Activated CD8-positive, alpha-beta memory T cell treated with anti-CD3 and anti-CD28 coated beads for 36 hours (primary cell): Measurements from ENCODE around the gene CRTAC1. TPM values are rescaled to one million over a fixed set of nuclear protein-coding genes. Genes with fewer than 3 reads are reported as not detected.
"Not testable (repeated sequence)": the region's sequence is repeated elsewhere in the genome, so short reads cannot be mapped to it uniquely, and the experiment has no call there.

Experiments used
- CTCF ChIA-PET: fragments of 350-600 bp; sonication (Branson Sonifier 250); formaldehyde crosslinking; loops from one replicate; lab custom pipeline; 2021; ENCODE audit warnings: antibody characterized with exemption; lab: Charles Lee
- POLR2A ChIA-PET: fragments of 350-600 bp; sonication (Branson Sonifier 250); formaldehyde crosslinking; loops from one replicate; lab custom pipeline; 2021; ENCODE audit warnings: antibody characterized with exemption; lab: Charles Lee
- total RNA-seq, 2 experiments: library from RNA; stranded (reverse); gene quantifications; one replicate each; pipeline ENCODE4 v1.2.3, GENCODE V29; 2021

Gene CRTAC1
- total RNA-seq, 2 experiments from 2014 or later, result not detected

DNA sequence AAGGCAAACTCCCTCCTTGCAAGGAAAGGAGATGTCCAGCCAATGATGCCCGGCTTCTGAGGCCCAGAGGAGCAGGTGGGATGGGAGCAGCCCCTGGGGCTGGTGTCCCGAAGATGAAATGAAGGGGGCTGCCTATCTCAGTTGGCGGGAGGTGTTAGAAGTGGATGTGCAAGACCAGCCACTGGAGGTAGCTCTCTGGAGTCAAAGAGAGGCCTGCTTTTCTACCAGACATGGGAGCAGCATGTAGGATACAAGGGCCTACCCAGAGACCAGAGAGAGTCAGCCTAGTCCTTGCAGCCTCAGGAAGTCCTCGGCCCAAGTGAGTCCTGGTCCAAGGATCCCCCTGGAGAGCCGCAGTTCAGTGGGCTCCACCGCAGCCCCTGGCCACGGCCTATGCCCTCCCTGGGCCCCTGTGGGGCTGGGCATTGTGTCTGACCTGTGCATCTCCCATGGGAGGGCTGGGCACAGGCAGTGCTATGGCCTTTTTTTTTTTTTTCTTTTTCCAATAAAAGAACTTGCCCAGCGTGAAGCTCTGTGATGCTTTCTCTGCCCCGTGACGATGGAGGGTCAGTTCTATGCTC is 163.1 kb downstream of the CRTAC1 start:
- POLR2A ChIA-PET, result interaction anchor here (0.7 kb wide), 1 partner anchor 74 kb away, joined by 9 read pairs; no protein-coding TSS in a partner anchor
- CTCF ChIA-PET, result interaction anchor here (2.7 to 3.8 kb wide), 2 partner anchors 8 to 74 kb away, joined by 23 to 83 read pairs; no protein-coding TSS in a partner anchor

DNA sequence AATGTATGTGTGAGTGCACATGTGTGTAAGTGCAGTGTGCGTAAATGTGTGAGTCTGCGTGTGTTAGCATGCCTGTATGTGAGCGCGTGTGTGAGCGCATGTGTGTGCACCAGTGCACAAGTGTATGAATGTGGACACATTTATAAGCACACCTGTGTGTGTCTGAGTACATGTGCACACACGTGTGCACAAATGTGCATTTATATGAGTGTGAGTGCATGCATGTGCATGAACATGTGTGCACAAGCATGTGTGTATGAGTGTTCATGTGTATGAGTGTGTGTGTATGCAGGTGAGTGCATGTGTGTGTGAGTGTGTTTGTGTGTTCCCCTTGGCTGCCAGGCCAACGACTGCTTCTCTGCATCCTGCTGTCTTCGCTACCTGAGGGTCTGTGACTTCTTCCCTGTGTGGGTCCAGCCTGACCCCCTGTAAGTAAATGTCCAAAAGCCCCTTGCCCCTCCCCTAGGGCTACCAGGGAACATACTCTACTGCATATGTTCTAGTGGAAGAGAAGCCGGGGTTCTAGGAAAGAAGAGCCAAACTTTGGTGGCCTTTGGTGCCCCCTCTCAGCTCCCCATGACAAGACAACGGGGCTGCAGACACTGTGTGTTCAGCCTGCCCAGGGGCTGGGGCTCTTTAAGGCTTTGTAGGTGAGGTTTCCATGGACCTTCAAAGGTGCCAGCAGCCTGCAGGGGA is 163.7 kb downstream of the CRTAC1 start:
- ChIA-PET CTCF (no interaction called here), POLR2A (no interaction called here)

DNA sequence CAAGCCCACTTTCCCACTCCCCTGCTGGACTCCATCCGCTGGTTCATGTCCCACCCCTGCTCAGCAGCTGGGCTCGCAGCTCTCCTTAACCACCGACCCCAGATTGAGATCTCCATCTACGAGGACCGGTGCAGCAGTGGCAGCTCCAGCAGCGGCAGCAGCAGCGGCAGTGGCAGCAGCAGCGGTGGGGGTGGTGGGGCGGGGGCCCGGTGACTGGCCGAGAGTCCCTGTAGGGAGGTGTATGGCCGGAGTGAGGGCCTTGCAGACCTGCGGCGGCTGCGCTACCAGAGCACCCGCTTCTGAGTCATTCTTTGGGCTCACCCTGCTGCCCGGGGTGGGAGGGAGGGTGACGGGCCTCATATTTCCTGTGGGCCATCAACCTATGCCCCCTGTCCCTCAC is 164.9 kb downstream of the CRTAC1 start:
- ChIA-PET POLR2A (no interaction called here), CTCF (interaction anchor here (1.6 kb wide), 1 partner anchor 73 kb away, joined by 5 read pairs; no protein-coding TSS in a partner anchor)

- POLR2A ChIA-PET, result no interaction called here
- CTCF ChIA-PET, result interaction anchor here (0.6 to 1.6 kb wide), 3 partner anchors 19 to 134 kb away, joined by 3 to 5 read pairs (median 3); no protein-coding TSS in a partner anchor
Observed at GRCh38 chr10:97863808-97864207, 166.6 kb downstream of the CRTAC1 start.

DNA sequence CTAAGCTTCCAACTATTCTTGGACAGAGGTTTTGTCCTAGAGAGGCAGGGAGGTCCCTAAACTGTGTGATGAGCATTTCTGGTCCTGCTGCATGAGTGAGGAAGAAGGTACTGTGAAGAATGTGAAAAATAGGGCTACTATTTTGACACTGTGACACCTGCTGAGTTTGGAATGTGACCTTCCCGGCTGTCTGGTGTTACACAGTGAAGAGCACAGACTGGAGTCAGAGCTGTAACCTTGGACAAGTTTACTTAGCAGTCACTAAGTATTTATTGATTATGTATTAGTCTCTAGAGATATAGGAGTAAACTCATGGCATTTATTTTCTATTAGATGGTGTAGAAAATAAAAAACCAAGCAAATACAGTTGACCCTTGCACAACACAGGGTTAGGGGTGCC is 168.5 kb downstream of the CRTAC1 start:
- POLR2A ChIA-PET, result interaction anchor here (0.7 kb wide), 1 partner anchor 99 kb away, joined by 3 read pairs; no protein-coding TSS in a partner anchor
- CTCF ChIA-PET, result interaction anchor here (1.7 kb wide), 1 partner anchor 69 kb away, joined by 6 read pairs; no protein-coding TSS in a partner anchor

- CTCF ChIA-PET, result interaction anchor here (1.1 to 2.9 kb wide), 3 partner anchors 8 to 69 kb away, joined by 3 to 7 read pairs (median 6); partner anchors contain the start of gene GOLGA7B
Observed at GRCh38 chr10:97861097-97861750, 169.2 kb downstream of the CRTAC1 start.

DNA sequence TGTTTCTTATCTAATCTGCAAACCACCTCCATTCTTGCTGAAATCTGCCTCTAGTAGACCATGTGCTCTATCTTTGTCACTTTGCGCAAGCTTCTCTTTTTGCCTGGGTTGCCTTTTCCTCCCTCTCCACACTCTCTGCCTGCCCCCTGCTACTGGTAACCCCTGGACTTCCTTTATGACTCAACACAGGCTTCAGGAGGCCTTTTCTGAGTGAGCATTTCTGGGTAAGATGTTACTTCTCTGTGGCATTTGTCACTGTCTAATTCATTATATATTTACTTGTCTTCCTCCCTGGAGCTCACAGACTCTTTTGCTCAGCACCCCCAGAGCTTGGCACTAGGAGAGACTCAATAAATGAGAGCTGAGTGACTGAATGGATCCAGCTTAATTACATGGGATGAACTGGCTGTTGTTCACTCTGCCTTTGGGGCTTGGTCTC is 172.4 kb downstream of the CRTAC1 start:
- POLR2A ChIA-PET, result no interaction called here

More at GRCh38 chr10:97861097-97861750, 169.2 kb downstream of the CRTAC1 start:
- POLR2A ChIA-PET, result interaction anchor here (0.7 kb wide), 1 partner anchor 98 kb away, joined by 3 read pairs; no protein-coding TSS in a partner anchor

DNA sequence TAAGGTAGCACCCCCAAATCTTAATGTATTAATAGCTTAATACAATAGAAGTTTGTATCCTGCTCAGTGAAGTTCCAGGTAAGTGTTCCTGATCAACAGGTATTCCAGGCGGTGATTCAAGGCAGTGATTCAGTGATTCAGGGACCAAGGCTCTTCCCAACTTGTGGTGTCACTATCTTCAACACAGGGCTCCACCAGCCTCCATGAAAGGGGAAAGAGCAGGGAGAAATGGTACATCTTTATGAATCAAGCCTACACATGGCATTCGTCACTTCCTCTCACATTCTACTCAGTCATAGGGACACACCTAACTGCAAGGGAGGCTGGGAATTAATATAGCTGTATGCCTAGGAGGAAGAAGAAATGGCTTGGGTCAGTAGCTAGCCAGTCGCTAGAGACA is 175.7 kb downstream of the CRTAC1 start:
- ChIA-PET CTCF (no interaction called here), POLR2A (no interaction called here)

More for the DNA sequence above, 172.4 kb downstream of the CRTAC1 start:
- CTCF ChIA-PET, result interaction anchor here (3.0 kb wide), 1 partner anchor 11 kb away, joined by 23 read pairs; no protein-coding TSS in a partner anchor

DNA sequence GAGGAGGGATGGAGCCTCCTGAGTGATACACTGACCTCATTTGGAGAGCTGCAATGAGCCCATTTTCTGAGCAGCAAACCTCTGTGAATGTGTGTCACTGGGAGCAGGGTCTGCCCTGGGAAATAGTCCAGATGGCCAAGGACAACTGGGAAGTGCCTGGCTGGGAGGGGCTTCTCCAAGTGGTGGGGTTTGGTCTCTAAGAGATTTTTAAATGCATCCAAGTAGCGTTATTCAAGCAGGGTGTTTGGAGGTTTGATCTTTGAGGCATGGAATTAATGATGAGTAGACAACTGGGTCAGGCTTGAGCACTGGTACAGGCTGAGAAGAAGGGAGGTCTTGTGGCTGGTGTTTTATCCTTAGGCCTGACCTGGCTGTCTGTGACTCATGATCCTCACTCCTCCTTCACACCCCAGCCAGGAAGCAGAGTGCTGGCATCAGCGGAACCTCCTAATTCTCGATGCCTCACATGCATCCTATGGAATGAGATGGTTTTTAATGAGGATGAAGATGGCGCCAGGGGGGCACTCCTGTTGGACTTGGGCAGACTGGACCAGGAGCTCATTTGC is 177.5 kb downstream of the CRTAC1 start:
- POLR2A ChIA-PET, result no interaction called here
- CTCF ChIA-PET, result interaction anchor here (1.4 kb wide), 1 partner anchor 61 kb away, joined by 3 read pairs; no protein-coding TSS in a partner anchor

DNA sequence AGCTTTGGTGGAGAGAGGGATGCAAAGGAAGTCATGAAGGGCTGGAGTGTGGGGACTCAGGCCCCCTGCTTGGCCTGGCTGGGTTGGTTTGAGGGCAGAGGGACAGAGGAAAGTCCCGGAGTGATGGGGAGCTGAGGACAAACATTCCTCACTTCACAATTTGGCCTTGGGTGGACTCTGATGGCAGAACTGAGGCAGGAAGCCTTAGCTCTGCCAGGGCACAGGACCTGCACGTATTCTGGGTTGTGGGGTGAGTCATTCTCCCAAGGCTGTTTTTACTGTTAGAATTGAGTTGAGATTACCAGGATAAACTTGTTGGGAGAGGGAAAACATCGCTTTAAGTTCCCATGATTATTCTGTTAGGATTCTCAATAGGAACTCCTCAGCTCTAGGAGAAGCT is 178.1 kb downstream of the CRTAC1 start:
- CTCF ChIA-PET, result interaction anchor here (1.4 kb wide), 1 partner anchor 60 kb away, joined by 3 read pairs; no protein-coding TSS in a partner anchor
- POLR2A ChIA-PET, result no interaction called here

GRCh38 chr10:97851341-97852001 is 178.9 kb downstream of the CRTAC1 start:
- ChIA-PET CTCF (interaction anchor here (1.4 to 2.6 kb wide), 2 partner anchors 9 to 59 kb away, joined by 3 to 7 read pairs; no protein-coding TSS in a partner anchor), POLR2A (no interaction called here)

DNA sequence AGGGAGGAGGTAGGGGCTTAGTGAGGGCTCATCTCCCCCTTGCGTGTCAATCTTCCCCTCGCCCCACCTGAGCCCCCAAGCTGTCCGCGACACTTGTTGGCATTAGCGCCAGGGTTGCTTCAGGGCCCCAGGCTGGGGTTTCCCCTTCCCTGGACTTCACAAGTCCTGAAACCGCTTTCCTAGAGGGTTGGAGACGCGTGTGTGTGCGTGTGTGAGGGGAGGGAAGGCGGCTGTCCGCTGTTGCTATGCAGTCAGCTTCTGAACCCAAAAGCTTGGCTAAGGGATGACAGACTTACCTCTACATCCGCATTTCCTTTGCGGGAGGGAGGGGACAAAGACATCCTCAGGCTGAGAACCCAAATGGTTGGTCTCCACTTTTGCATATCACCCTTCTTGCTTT is 180.0 kb downstream of the CRTAC1 start:
- ChIA-PET CTCF (interaction anchor here (2.6 kb wide), 1 partner anchor 10 kb away, joined by 7 read pairs; no protein-coding TSS in a partner anchor), POLR2A (no interaction called here)

GRCh38 chr10:97849687-97850402 is 180.6 kb downstream of the CRTAC1 start, which contains the start of gene GOLGA7B:
TSS of gene GOLGA7B (plus strand) at chr10:97849843. CDS start at chr10:97850304, 461 bp downstream.
- CTCF ChIA-PET, result interaction anchor here (2.6 to 3.1 kb wide), 2 partner anchors 10 to 19 kb away, joined by 7 to 9 read pairs; no protein-coding TSS in a partner anchor
- POLR2A ChIA-PET, result interaction anchor here (0.6 to 0.7 kb wide), 2 partner anchors 19 to 813 kb away, joined by 3 to 4 read pairs; no protein-coding TSS in a partner anchor

DNA sequence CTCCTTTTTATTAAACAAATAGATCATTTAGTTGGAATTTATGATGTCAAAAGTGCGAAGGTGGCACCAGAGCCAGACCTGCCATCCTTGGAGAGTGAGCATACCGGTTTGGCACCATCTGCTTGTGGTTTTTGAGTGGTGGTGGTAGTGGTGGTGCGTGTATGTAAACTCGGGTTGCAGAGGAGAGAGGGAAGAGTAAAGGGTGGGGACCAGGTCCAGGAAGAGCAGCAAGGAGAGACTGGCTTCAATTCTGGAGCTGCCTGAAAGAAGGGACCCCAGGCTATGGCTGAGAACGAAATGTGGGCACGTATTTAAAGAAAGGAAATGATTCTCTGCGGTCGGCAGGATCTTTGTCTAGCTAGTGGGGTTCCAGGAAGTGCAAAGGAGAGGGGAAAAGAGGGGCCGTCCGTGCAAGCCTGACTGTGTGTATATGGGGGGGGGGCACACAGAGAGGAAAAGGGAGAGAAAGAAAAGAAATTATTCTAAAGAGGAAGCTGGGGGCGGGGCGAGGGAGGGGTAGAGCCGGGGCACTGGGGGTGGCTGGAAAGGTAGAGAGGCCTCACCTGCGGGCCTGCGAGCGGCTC is 181.2 kb downstream of the CRTAC1 start:
- ChIA-PET POLR2A (interaction anchor here (0.6 to 0.7 kb wide), 2 partner anchors 20 to 813 kb away, joined by 3 to 4 read pairs; no protein-coding TSS in a partner anchor), CTCF (interaction anchor here (2.6 to 3.1 kb wide), 2 partner anchors 11 to 20 kb away, joined by 7 to 9 read pairs; no protein-coding TSS in a partner anchor)

DNA sequence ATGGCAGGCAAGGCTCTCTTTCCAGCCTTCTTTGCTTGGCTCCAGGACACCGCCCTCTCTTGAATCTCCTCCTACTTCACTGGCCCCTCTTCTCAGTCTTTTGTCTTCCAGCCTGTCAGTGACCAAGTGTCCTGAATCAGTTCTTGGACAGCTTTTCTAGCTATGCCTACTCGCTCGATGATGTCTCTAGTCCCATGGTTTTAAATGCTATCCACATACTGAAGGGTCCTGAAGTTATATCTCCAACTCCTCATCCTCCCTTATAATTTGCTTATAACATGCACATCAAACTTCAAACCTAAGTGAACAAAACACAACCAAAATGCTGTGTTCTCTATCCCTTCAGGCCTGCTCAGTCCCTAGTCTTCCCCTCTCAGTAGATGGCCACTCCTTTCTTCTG is 185.7 kb downstream of the CRTAC1 start:
- ChIA-PET POLR2A (no interaction called here), CTCF (no interaction called here)

DNA sequence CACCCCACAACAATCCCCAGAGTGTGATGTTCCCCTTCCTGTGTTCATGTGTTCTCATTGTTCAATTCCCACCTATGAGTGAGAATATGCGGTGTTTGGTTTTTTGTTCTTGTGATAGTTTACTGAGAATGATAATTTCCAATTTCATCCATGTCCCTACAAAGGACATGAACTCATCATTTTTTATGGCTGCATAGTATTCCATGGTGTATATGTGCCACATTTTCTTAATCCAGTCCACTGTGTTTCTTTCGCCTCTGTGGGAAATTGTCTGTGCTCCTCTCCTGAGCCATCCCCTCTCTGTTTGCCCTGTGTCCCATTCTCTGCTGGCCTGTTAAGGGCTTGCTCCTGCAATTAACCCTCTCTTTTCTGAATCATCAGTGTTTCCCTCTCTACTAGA is 186.4 kb downstream of the CRTAC1 start:
- POLR2A ChIA-PET, result not testable (repeated sequence)
- CTCF ChIA-PET, result interaction anchor here (0.7 kb wide), 1 partner anchor 16 kb away, joined by 3 read pairs; no protein-coding TSS in a partner anchor

GRCh38 chr10:97843281-97843671 is 187.1 kb downstream of the CRTAC1 start:
- POLR2A ChIA-PET, result no interaction called here
- CTCF ChIA-PET, result interaction anchor here (0.7 kb wide), 1 partner anchor 16 kb away, joined by 3 read pairs; no protein-coding TSS in a partner anchor
